Endothelial cell of umbilical vein (primary cell): ENCODE data around the gene CBLB. TPM values are rescaled to one million over a fixed set of nuclear protein-coding genes. Genes with fewer than 3 reads are reported as not detected.

ENCODE experiments used
- BruUV-seq: library from RNA; stranded (reverse); fragments of 400-500 nt; replicated peaks from 2 replicates; lab custom pipeline; 2021; lab: Mats Ljungman, UMichigan
- CTCF ChIA-PET: fragments of 300-600, 350-600 bp; sonication (Branson Sonifier 250); formaldehyde crosslinking; loops from one replicate; lab custom pipeline; 2021; ENCODE audit warnings: antibody characterized with exemption, inconsistent platforms; lab: Charles Lee
- POLR2A ChIA-PET: fragments of 300-600, 350-600 bp; sonication (Branson Sonifier 250); formaldehyde crosslinking; loops from one replicate; lab custom pipeline; 2021; ENCODE audit warnings: antibody characterized with exemption, inconsistent platforms; lab: Charles Lee
- DNase-seq: peaks from one replicate; pipeline ENCODE4 v3.0.0-alpha.2; 2011; ENCODE audit warnings: low read depth, low spot score
- FAIRE-seq: peaks from 2 replicates; lab custom pipeline; 2011; peaks lifted over from hg19 to GRCh38; lab: Jason Lieb, UNC
- H2AFZ ChIP-seq: 2 replicates; pipeline ENCODE4 v1.6.0; 2012; ENCODE audit warnings: low read depth, low read length, control low read depth, inconsistent platforms
- H3K27ac ChIP-seq: 2 replicates; pipeline ENCODE4 v1.5.1; 2011; ENCODE audit warnings: low read depth, mild to moderate bottlenecking, control low read depth, low read length, moderate library complexity; ENCODE audit not compliant: insufficient read depth
- H3K27me3 ChIP-seq, 2 experiments: 2 replicates each; pipeline versions ENCODE4 v1.6.0 to v1.6.1; 2011; ENCODE audit warnings: low read length in 2 of 2, mixed read lengths in 1 of 2; ENCODE audit not compliant: control insufficient read depth in 2 of 2, insufficient read depth in 2 of 2
- H3K36me3 ChIP-seq, 2 experiments: 2 replicates in 1 of 2; 3 replicates in 1 of 2; pipeline ENCODE4 v1.5.1; 2011; ENCODE audit warnings: low read length in 2 of 2, mild to moderate bottlenecking in 1 of 2, moderate library complexity in 1 of 2; ENCODE audit not compliant: control insufficient read depth in 2 of 2, insufficient read depth in 2 of 2; ENCODE audit errors: extremely low read depth in 1 of 2
- H3K4me1 ChIP-seq: 3 replicates; pipeline ENCODE4 v1.5.1; 2011; ENCODE audit warnings: mild to moderate bottlenecking, low read length; ENCODE audit not compliant: control insufficient read depth, insufficient read depth; ENCODE audit errors: extremely low read depth
- H3K4me2 ChIP-seq: 2 replicates; pipeline ENCODE4 v1.6.1; 2011; ENCODE audit warnings: low read length, control low read depth, mixed read lengths; ENCODE audit not compliant: insufficient read depth
- H3K4me3 ChIP-seq, 3 experiments: fragments of 200-600 bp in 1 of 3; sonication (generic), shearing (Covaris generic) in 1 of 3; replicated peaks in 1 of 3; 2 replicates each; pipeline ENCODE4 v1.5.1; 2011 to 2016; ENCODE audit warnings: control low read depth in 3 of 3, low read length in 3 of 3, mild to moderate bottlenecking in 2 of 3, inconsistent platforms in 1 of 3, low read depth in 1 of 3, moderate library complexity in 1 of 3; ENCODE audit not compliant: insufficient read depth in 1 of 3
- H3K79me2 ChIP-seq: 2 replicates; pipeline ENCODE4 v1.6.0; 2012; ENCODE audit warnings: low read length, inconsistent platforms; ENCODE audit not compliant: control insufficient read depth, insufficient read depth
- H3K9ac ChIP-seq: replicated peaks from 2 replicates; pipeline ENCODE3; 2011; ENCODE audit warnings: low read length, control low read depth; ENCODE audit not compliant: insufficient read depth; ENCODE audit errors: extremely low read depth
- H3K9me1 ChIP-seq: replicated peaks from 3 replicates; pipeline ENCODE4 v1.6.0; 2011; ENCODE audit warnings: mild to moderate bottlenecking, low read length; ENCODE audit not compliant: control insufficient read depth, insufficient read depth; ENCODE audit errors: extremely low read depth
- H3K9me3 ChIP-seq: replicated peaks from 2 replicates; pipeline ENCODE4 v1.5.1; 2012; ENCODE audit warnings: low read length, inconsistent platforms; ENCODE audit not compliant: control insufficient read depth, insufficient read depth
- H4K20me1 ChIP-seq: replicated peaks from 2 replicates; pipeline ENCODE3; 2011; ENCODE audit warnings: mild to moderate bottlenecking, low read length; ENCODE audit not compliant: control insufficient read depth, insufficient read depth; ENCODE audit errors: extremely low read depth
- EZH2 ChIP-seq: IDR thresholded peaks from 2 replicates; pipeline ENCODE4 v1.6.1; 2012; ENCODE audit warnings: borderline replicate concordance, low read depth, mild to moderate bottlenecking, moderate library complexity, low read length, inconsistent platforms; ENCODE audit not compliant: severe bottlenecking
- FOS ChIP-seq: IDR thresholded peaks from 2 replicates; pipeline ENCODE4 v1.6.1; 2011; ENCODE audit warnings: mild to moderate bottlenecking, low read length, moderate library complexity, borderline replicate concordance; ENCODE audit not compliant: insufficient read depth
- GATA2 ChIP-seq: IDR thresholded peaks from 2 replicates; pipeline ENCODE4 v1.7.0; 2011; ENCODE audit warnings: low read depth, mild to moderate bottlenecking, moderate library complexity, mixed read lengths, low read length; ENCODE audit not compliant: insufficient read length, insufficient read depth
- JUN ChIP-seq: IDR thresholded peaks from 2 replicates; pipeline ENCODE4 v1.6.1; 2011; ENCODE audit warnings: borderline replicate concordance, low read depth; ENCODE audit not compliant: insufficient read length, insufficient read depth
- MYC ChIP-seq: IDR thresholded peaks from one replicate; pipeline ENCODE4 v1.6.1; 2011; ENCODE audit warnings: mild to moderate bottlenecking, low read depth, low read length
- POLR2A ChIP-seq: IDR thresholded peaks from 2 replicates; pipeline ENCODE4 v1.6.1; 2012; ENCODE audit warnings: low read depth, mild to moderate bottlenecking, control low read depth, low read length
- POLR2AphosphoS5 ChIP-seq: IDR thresholded peaks from 2 replicates; pipeline ENCODE4 v1.6.1; 2012; ENCODE audit warnings: low read depth, mild to moderate bottlenecking, control low read depth, low read length, moderate library complexity; ENCODE audit not compliant: insufficient read depth
- dilution Hi-C: fragments of 300-500 bp; cut with MboI; formaldehyde crosslinking; loops from one replicate; pipeline ENCODE4 v1.15.0; 2019; ENCODE audit warnings: low sequenced_read_pairs; ENCODE audit not compliant: extremely low pct_ligation_motif_present
- intact Hi-C: fragments of 100-400 bp; cut with micrococcal nuclease; formaldehyde crosslinking; loops from one replicate; pipeline ENCODE4 v1.10.0; 2022
- polyA plus RNA-seq, 4 experiments: library from polyadenylated mRNA; depleted of rRNA in 3 of 4; stranded (reverse) in 3 of 4; unstranded in 1 of 4; fragments of >200 nt; gene quantifications; 2 replicates each; pipeline versions ENCODE4 v1.2.1 to v1.2.3, GENCODE V29; 2011 to 2012; ENCODE audit warnings: missing spikeins in 1 of 4
- total RNA-seq: library from RNA; stranded (reverse); gene quantifications from 2 replicates; pipeline ENCODE4 v1.2.3, GENCODE V29; 2021
- TF ChIP-seq, protein P1 (sequence below): IDR thresholded peaks from 2 replicates; pipeline ENCODE4 v1.6.1; 2011; ENCODE audit not compliant: insufficient read depth, insufficient read length
- TF ChIP-seq, protein P2 (sequence below), 2 donors: IDR thresholded peaks; 1 replicate in 1 of 2; 2 replicates in 1 of 2; pipeline ENCODE4 v1.5.1; 2011; ENCODE audit warnings: low read length in 2 of 2, mild to moderate bottlenecking in 2 of 2, moderate library complexity in 2 of 2, control low read depth in 1 of 2, inconsistent platforms in 1 of 2, low read depth in 1 of 2; ENCODE audit not compliant: insufficient read depth in 1 of 2; ENCODE audit errors: extremely low read depth in 1 of 2

The CBLB gene
- total and polyA plus RNA-seq, 2 donors (not counting 3 experiments of a cell fraction or from before 2014, with no cell fraction given) = 17.8 to 39.6 TPM

GRCh38 chr3:105799286-105799685, 69.5 kb downstream of the CBLB start:
- Histone ChIP-seq H2AFZ (no peak overlapping the region), H3K27ac (no peak overlapping the region), H3K4me3 (no peak overlapping the region), H3K36me3 (no peaks in the 10 kb centered on the region), H3K9me1 (no peaks in the 10 kb centered on the region), H3K4me1 (no peaks in the 10 kb centered on the region), H3K9ac (no peak overlapping the region), H3K9me3 (no peaks in the 10 kb centered on the region), H3K27me3 (no peaks in the 10 kb centered on the region), H3K4me2 (no peak overlapping the region), H4K20me1 (peaks cover 2% of the 10 kb centered on the region), H3K79me2 (peaks cover 2% of the 10 kb centered on the region)
- dilution Hi-C loops (no loop called here), intact Hi-C loops (no loop called here)
- CTCF ChIA-PET = no interaction called here
- no TSS peak for BruUV-seq
- FAIRE-seq (no peak), DNase-seq (no peak)
- TF ChIP-seq EZH2 (no peak), MYC (no peak), GATA2 (no peak), POLR2AphosphoS5 (no peak), POLR2A (no peak), JUN (no peak), FOS (no peak)
- TF ChIP-seq, protein P1, sequence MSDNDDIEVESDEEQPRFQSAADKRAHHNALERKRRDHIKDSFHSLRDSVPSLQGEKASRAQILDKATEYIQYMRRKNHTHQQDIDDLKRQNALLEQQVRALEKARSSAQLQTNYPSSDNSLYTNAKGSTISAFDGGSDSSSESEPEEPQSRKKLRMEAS = no peak
- TF ChIP-seq, protein P2, sequence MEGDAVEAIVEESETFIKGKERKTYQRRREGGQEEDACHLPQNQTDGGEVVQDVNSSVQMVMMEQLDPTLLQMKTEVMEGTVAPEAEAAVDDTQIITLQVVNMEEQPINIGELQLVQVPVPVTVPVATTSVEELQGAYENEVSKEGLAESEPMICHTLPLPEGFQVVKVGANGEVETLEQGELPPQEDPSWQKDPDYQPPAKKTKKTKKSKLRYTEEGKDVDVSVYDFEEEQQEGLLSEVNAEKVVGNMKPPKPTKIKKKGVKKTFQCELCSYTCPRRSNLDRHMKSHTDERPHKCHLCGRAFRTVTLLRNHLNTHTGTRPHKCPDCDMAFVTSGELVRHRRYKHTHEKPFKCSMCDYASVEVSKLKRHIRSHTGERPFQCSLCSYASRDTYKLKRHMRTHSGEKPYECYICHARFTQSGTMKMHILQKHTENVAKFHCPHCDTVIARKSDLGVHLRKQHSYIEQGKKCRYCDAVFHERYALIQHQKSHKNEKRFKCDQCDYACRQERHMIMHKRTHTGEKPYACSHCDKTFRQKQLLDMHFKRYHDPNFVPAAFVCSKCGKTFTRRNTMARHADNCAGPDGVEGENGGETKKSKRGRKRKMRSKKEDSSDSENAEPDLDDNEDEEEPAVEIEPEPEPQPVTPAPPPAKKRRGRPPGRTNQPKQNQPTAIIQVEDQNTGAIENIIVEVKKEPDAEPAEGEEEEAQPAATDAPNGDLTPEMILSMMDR (IDR thresholded peaks at IDR 0.05; ENCODE audit: extremely low read depth in 1 of 2, insufficient read depth in 1 of 2, low read depth in 1 of 2, low read length in 2 of 2) = no peak
- POLR2A ChIA-PET = no interaction called here
